ENCODE data around the gene PLD1.

Gene PLD1

DNA sequence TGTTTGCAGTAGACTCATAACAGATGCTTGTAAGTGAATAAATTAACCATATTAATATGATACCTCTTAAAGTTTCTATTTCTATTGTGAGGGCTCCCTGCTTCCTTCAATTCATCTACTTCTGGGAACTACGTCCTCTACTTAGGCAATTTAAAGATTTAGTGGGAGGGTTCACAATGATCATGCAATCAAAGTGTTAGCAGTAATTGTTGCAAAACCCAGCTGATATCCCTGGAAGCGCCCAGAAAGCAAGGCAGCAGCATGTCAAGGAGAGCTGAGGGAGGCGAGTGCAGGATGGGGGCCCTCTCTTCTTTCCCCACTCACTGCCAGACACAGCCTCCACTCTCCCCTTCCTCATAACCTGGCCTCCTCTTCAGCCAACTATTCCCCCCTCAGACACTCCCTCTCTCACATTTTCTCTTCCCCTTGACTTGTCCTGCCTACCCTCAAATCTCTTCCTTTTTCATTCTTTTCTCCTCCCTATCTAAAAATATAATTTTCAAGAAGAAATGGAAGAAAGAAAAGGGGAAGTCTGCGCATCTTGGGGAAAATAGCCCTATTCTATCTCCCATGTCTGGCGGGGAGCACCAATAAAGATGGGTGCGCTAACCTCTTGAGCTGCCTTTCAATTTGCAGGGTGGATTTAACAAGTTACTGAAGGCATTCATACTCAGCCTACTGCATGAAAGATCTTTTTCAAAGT is 39.5 kb upstream of the PLD1 start:
- no peak for DNase-seq (ENCODE audit: extremely low read depth, low read depth)
- no peak overlapping the region for H3K4me3 ChIP-seq (replicated peaks; ENCODE audit: low read depth, low read length)
- TF ChIP-seq, protein P1, sequence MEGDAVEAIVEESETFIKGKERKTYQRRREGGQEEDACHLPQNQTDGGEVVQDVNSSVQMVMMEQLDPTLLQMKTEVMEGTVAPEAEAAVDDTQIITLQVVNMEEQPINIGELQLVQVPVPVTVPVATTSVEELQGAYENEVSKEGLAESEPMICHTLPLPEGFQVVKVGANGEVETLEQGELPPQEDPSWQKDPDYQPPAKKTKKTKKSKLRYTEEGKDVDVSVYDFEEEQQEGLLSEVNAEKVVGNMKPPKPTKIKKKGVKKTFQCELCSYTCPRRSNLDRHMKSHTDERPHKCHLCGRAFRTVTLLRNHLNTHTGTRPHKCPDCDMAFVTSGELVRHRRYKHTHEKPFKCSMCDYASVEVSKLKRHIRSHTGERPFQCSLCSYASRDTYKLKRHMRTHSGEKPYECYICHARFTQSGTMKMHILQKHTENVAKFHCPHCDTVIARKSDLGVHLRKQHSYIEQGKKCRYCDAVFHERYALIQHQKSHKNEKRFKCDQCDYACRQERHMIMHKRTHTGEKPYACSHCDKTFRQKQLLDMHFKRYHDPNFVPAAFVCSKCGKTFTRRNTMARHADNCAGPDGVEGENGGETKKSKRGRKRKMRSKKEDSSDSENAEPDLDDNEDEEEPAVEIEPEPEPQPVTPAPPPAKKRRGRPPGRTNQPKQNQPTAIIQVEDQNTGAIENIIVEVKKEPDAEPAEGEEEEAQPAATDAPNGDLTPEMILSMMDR (IDR thresholded peaks at IDR 0.05; ENCODE audit: low read depth, low read length, missing control alignments) = no peak

- TF ChIP-seq, protein P1 (IDR thresholded peaks at IDR 0.05; ENCODE audit: low read depth, low read length, missing control alignments) = no peak
- DNase-seq (ENCODE audit: extremely low read depth, low read depth) = no peak
- H3K4me3 ChIP-seq (replicated peaks; ENCODE audit: low read depth, low read length) = no peak overlapping the region
These were observed 37.4 kb upstream of the PLD1 start for GRCh38 chr3:171847595-171848259.

DNA sequence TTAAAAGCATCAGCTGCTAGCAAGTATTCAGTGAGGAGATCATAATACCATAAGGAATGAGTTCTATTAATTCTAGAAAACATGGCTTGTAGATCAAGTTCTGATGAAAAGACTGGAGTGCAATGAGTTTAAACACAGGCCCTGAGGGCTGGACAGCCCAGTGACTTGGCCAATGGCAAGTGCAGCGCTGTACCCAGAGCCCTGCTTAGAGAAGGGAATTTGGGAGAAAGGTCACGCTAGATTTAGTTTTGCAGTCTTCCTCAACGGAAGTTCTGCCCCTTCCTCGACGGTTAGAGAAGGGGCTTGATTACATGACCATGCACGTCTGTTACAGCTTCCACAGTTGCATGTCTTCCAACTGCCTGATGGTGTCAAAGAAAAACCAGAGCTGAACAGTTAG is 36.9 kb upstream of the PLD1 start:
- TF ChIP-seq, protein P1 (IDR thresholded peaks at IDR 0.05; ENCODE audit: low read depth, low read length, missing control alignments) = no peak
- no peak for DNase-seq (ENCODE audit: extremely low read depth, low read depth)
- no peak overlapping the region for H3K4me3 ChIP-seq (replicated peaks; ENCODE audit: low read depth, low read length)

DNA sequence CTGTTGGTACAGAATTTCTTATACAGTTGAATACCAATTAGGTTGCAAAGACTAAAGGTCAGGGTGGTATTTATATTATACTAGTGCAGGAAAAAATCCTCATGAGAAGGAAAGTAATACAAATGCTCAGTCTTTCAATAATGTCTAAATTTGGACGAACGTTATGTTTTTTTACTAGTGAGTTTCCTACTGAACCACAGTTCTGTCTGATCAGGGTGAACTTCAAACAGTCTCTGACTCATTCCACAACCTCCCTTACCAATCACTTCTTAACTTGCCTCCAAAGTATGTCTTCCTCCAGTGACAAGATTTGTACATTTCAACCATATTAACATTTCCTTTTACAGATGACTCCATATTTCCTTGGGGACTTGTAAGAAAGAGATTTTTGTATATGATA is 36.3 kb upstream of the PLD1 start:
- TF ChIP-seq, protein P1 (IDR thresholded peaks at IDR 0.05; ENCODE audit: low read depth, low read length, missing control alignments) = no peak
- no peak overlapping the region for H3K4me3 ChIP-seq (replicated peaks; ENCODE audit: low read depth, low read length)
- DNase-seq (ENCODE audit: extremely low read depth, low read depth) = no peak

GRCh38 chr3:171845481-171846284 is 35.4 kb upstream of the PLD1 start:
- H3K4me3 ChIP-seq (replicated peaks; ENCODE audit: low read depth, low read length) = no peak overlapping the region
- TF ChIP-seq, protein P1 (IDR thresholded peaks at IDR 0.05; ENCODE audit: low read depth, low read length, missing control alignments) = no peak
- no peak for DNase-seq (ENCODE audit: extremely low read depth, low read depth)

DNA sequence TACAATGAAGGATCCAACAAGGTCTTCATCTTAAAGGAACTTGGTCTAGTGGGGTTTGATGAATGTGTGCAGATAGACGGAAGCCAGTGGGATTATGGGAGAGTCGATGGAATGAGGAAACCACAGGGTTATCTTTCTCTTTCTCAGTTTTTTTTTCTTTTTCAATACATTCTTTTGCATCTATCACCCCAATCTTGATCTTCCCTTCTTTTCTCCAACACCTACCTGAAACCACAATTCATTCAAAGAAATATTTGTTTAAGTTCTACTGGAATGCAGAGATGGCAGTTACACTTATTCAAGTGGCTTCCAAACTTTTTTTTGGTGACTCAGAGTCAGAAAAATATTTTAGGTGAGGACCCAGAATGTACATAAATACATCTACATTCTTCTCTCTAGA is 34.6 kb upstream of the PLD1 start:
- H3K4me3 ChIP-seq (replicated peaks; ENCODE audit: low read depth, low read length) = no peak overlapping the region
- no peak for DNase-seq (ENCODE audit: extremely low read depth, low read depth)
- TF ChIP-seq, protein P1 (IDR thresholded peaks at IDR 0.05; ENCODE audit: low read depth, low read length, missing control alignments) = no peak

All from HFF-Myc (cell line).